ENCODE measurements around the gene F2. TPM values are rescaled to one million over a fixed set of nuclear protein-coding genes. Genes with fewer than 3 reads are reported as not detected.

Gene F2
- total RNA-seq, 4 donors from 2014 or later: 0.41 to 0.48 TPM; not detected in 2

GRCh38 chr11:46721286-46721685, 2.3 kb downstream of the F2 start:
- Histone ChIP-seq H3K9me3 (no peaks in the 10 kb centered on the region), H3K27ac (no peak overlapping the region), H3K27me3 (no peaks in the 10 kb centered on the region), H3K4me1 (peaks cover 0 to 12% (median 5%) of the 10 kb centered on the region in 4 donors), H3K36me3 (no peaks in the 10 kb centered on the region), H3K4me3 (no peak overlapping the region)
- intact Hi-C loops (cut with DNase I; ENCODE audit: low total_unique reads): no loop called here
- no peak for DNase-seq
- in situ Hi-C loops (cut with MboI; ENCODE audit: low pct_ligation_motif_present in 1 of 4, low pct_unique_long_range_greater_than_20kb in 1 of 4, low sequenced_read_pairs in 3 of 4): no loop called here
- 79% methylated on average over 6 of the region's 6 CpGs for WGBS, 2 donors (ENCODE audit: low coverage in 1 of 2)
- no peak for TF ChIP-seq EP300 (IDR thresholded peaks at IDR 0.05; ENCODE audit: low read depth)
- no peak for TF ChIP-seq POLR2A (IDR thresholded peaks at IDR 0.05)
- TF ChIP-seq POLR2AphosphoS5 (IDR thresholded peaks at IDR 0.05): no peak
- no peak for TF ChIP-seq CTCF (IDR thresholded peaks at IDR 0.05)

DNA sequence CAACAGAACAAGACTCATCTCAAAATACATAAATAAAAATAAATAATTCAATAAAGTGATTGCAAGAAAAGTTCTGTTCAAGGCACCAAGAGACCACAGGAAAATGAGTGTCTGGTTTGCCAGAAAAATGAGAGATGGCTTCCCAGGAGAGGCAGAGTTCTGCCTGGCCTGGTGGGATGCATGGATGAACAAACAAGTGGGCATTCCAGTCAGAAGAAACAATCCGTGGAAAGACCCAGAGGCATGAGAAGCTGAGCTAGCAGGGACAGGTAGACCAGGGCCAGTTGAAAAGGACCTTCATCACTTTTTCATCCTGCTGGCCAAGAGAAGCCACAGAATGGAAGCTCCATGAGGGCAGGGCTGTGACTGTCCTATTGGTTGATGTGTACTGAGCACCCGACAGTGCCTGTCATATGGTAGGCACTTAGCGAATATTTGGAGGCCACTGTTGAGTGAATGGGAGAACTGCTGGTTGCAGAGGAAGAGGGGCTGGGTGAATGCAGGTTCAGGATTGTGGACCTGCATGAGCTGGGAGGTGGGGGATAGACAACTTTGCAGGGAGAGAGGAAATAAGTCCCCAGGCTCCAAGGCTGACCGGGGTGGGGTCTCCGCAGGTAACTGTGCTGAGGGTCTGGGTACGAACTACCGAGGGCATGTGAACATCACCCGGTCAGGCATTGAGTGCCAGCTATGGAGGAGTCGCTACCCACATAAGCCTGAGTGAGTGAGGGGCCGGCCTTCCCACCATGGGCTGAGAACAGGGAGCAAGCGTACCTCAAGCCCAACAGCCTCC, 3.7 kb downstream of the F2 start:
- H3K36me3 ChIP-seq: no peaks in the 10 kb centered on the region
- in situ Hi-C loops (cut with MboI; ENCODE audit: low pct_ligation_motif_present in 1 of 4, low pct_unique_long_range_greater_than_20kb in 1 of 4, low sequenced_read_pairs in 3 of 4) (no loop called here), intact Hi-C loops (cut with DNase I; ENCODE audit: low total_unique reads) (no loop called here)
- H3K27me3 ChIP-seq: no peaks in the 10 kb centered on the region
- no peak overlapping the region for H3K27ac ChIP-seq
- no peak overlapping the region for H3K4me3 ChIP-seq
- peaks cover 0 to 9% (median 4%) of the 10 kb centered on the region in 4 donors for H3K4me1 ChIP-seq
- no peak for DNase-seq
- TF ChIP-seq POLR2AphosphoS5 (IDR thresholded peaks at IDR 0.05): no peak
- no peak for TF ChIP-seq EP300 (IDR thresholded peaks at IDR 0.05; ENCODE audit: low read depth)
- no peak for TF ChIP-seq POLR2A (IDR thresholded peaks at IDR 0.05)
- no peak for TF ChIP-seq CTCF (IDR thresholded peaks at IDR 0.05)
- 87% methylated on average over 11 of the region's 11 CpGs; no CpG with 5 or more reads in 1 of the 2 donors for WGBS, 2 donors (ENCODE audit: low coverage in 1 of 2)
- no peaks in the 10 kb centered on the region for H3K9me3 ChIP-seq

GRCh38 chr11:46723359-46723680, 4.3 kb downstream of the F2 start:
- in situ Hi-C loops (cut with MboI; ENCODE audit: low pct_ligation_motif_present in 1 of 4, low pct_unique_long_range_greater_than_20kb in 1 of 4, low sequenced_read_pairs in 3 of 4) (no loop called here), intact Hi-C loops (cut with DNase I; ENCODE audit: low total_unique reads) (no loop called here)
- 88% methylated on average over 5 of the region's 8 CpGs; no CpG with 5 or more reads in 1 of the 2 donors for WGBS, 2 donors (ENCODE audit: low coverage in 1 of 2)
- H3K4me3 ChIP-seq: no peak overlapping the region
- H3K9me3 ChIP-seq: no peaks in the 10 kb centered on the region
- H3K4me1 ChIP-seq: peaks cover 0 to 4% (median 2%) of the 10 kb centered on the region in 4 donors
- no peaks in the 10 kb centered on the region for H3K27me3 ChIP-seq
- no peak overlapping the region for H3K27ac ChIP-seq
- no peaks in the 10 kb centered on the region for H3K36me3 ChIP-seq
- no peak for DNase-seq
- TF ChIP-seq EP300 (IDR thresholded peaks at IDR 0.05; ENCODE audit: low read depth) (no peak), CTCF (IDR thresholded peaks at IDR 0.05) (no peak), POLR2A (IDR thresholded peaks at IDR 0.05) (no peak), POLR2AphosphoS5 (IDR thresholded peaks at IDR 0.05) (no peak)

DNA sequence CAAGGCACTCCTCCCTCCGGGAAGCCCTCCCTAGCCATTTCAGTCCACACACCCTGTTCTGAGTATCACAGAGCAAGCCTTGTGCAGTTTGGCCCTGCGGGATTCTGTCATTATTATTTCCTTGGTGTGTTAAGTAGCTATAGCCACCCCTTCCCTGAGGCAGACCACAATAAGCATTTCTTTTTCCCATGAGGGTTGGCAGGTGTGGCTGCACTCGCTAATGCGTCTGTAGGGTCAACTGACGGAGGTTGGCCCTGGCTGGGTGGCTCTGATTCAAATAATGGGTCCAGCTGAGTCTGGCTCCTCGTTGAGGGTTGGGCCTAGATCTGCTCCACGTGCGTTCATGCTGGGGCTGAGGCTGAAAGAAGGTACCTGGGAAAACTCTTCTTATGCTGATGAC, 5.1 kb downstream of the F2 start:
- WGBS, 2 donors (ENCODE audit: low coverage in 1 of 2): 49 to 56% methylated on average over 5 to 8 of the region's 8 CpGs
- intact Hi-C loops (cut with DNase I; ENCODE audit: low total_unique reads): no loop called here
- TF ChIP-seq POLR2AphosphoS5 (IDR thresholded peaks at IDR 0.05): no peak
- no peak for TF ChIP-seq POLR2A (IDR thresholded peaks at IDR 0.05)
- TF ChIP-seq EP300 (IDR thresholded peaks at IDR 0.05; ENCODE audit: low read depth): no peak
- TF ChIP-seq CTCF (IDR thresholded peaks at IDR 0.05): no peak
- Histone ChIP-seq H3K4me3 (no peak overlapping the region), H3K27me3 (no peaks in the 10 kb centered on the region), H3K9me3 (no peaks in the 10 kb centered on the region), H3K27ac (no peak overlapping the region), H3K4me1 (no peaks in the 10 kb centered on the region), H3K36me3 (no peaks in the 10 kb centered on the region)
- in situ Hi-C loops (cut with MboI; ENCODE audit: low pct_ligation_motif_present in 1 of 4, low pct_unique_long_range_greater_than_20kb in 1 of 4, low sequenced_read_pairs in 3 of 4): no loop called here
- no peak for DNase-seq

Data from transverse colon (tissue), 4 donors.